ENCODE results near the gene PRKAB1.

- TF ChIP-seq CTCF (IDR thresholded peaks at IDR 0.05) (no peak), POLR2A (IDR thresholded peaks at IDR 0.05) (no peak)
Observed at GRCh38 chr12:119659289-119659897, 8.5 kb upstream of the PRKAB1 start.

Measured in lower leg skin (tissue), 3 donors.